Neural crest cell (in vitro differentiated cells): ENCODE data around the gene PAPPA2. TPM values are rescaled to one million over a fixed set of nuclear protein-coding genes. Genes with fewer than 3 reads are reported as not detected.

ENCODE experiments used
- DNase-seq: peaks from one replicate; pipeline ENCODE4 v3.0.0; 2021; ENCODE audit warnings: low read depth, mixed read lengths, low spot score
- H3K27ac Mint-ChIP-seq: one replicate; pipeline ENCODE4 v1.8.0; 2021; ENCODE audit warnings: mild to moderate bottlenecking, mixed read lengths; ENCODE audit not compliant: unreplicated experiment
- H3K27me3 Mint-ChIP-seq: 2 replicates; pipeline ENCODE4 v1.8.0; 2021; ENCODE audit warnings: low read depth, mild to moderate bottlenecking, mixed read lengths
- H3K36me3 Mint-ChIP-seq: 2 replicates; pipeline ENCODE4 v1.8.0; 2021; ENCODE audit warnings: low read depth, mild to moderate bottlenecking, mixed read lengths
- H3K4me1 Mint-ChIP-seq: 2 replicates; pipeline ENCODE4 v1.8.0; 2021; ENCODE audit warnings: mixed read lengths
- H3K4me3 Mint-ChIP-seq: one replicate; pipeline ENCODE4 v1.8.0; 2021; ENCODE audit warnings: mild to moderate bottlenecking, mixed read lengths
- H3K9me3 Mint-ChIP-seq: 2 replicates; pipeline ENCODE4 v1.8.0; 2021; ENCODE audit warnings: mixed read lengths
- total RNA-seq: library from RNA; stranded (reverse); gene quantifications from 2 replicates; pipeline ENCODE4 v1.2.1, GENCODE V29; 2021
- TF ChIP-seq, protein P1 (sequence below): fragments of 200-600 bp; sonication (generic); conservative IDR thresholded peaks from 2 replicates; pipeline ENCODE4 v1.5.0; 2021; ENCODE audit warnings: antibody characterized with exemption, mild to moderate bottlenecking

Gene PAPPA2
- total RNA-seq, 1 donor from 2014 or later: 0.79 TPM

DNA sequence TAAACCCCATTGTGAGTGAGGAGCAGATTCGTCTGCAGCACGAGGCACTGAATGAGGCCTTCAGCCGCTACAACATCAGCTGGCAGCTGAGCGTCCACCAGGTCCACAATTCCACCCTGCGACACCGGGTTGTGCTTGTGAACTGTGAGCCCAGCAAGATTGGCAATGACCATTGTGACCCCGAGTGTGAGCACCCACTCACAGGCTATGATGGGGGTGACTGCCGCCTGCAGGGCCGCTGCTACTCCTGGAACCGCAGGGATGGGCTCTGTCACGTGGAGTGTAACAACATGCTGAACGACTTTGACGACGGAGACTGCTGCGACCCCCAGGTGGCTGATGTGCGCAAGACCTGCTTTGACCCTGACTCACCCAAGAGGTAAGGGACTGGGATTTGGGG is 132.2 kb downstream of the PAPPA2 start:
- H3K27me3 Mint-ChIP-seq: peaks cover 3% of the 10 kb centered on the region
- H3K4me3 Mint-ChIP-seq: no peak overlapping the region
- no peak for DNase-seq
- H3K4me1 Mint-ChIP-seq: no peaks in the 10 kb centered on the region
- H3K36me3 Mint-ChIP-seq: no peaks in the 10 kb centered on the region
- H3K9me3 Mint-ChIP-seq: peaks cover 2% of the 10 kb centered on the region
- no peak overlapping the region for H3K27ac Mint-ChIP-seq
- TF ChIP-seq, protein P1, sequence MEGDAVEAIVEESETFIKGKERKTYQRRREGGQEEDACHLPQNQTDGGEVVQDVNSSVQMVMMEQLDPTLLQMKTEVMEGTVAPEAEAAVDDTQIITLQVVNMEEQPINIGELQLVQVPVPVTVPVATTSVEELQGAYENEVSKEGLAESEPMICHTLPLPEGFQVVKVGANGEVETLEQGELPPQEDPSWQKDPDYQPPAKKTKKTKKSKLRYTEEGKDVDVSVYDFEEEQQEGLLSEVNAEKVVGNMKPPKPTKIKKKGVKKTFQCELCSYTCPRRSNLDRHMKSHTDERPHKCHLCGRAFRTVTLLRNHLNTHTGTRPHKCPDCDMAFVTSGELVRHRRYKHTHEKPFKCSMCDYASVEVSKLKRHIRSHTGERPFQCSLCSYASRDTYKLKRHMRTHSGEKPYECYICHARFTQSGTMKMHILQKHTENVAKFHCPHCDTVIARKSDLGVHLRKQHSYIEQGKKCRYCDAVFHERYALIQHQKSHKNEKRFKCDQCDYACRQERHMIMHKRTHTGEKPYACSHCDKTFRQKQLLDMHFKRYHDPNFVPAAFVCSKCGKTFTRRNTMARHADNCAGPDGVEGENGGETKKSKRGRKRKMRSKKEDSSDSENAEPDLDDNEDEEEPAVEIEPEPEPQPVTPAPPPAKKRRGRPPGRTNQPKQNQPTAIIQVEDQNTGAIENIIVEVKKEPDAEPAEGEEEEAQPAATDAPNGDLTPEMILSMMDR: no peak

- no peaks in the 10 kb centered on the region for H3K4me1 Mint-ChIP-seq
These were observed 138.4 kb downstream of the PAPPA2 start for GRCh38 chr1:176601348-176601747.

DNA sequence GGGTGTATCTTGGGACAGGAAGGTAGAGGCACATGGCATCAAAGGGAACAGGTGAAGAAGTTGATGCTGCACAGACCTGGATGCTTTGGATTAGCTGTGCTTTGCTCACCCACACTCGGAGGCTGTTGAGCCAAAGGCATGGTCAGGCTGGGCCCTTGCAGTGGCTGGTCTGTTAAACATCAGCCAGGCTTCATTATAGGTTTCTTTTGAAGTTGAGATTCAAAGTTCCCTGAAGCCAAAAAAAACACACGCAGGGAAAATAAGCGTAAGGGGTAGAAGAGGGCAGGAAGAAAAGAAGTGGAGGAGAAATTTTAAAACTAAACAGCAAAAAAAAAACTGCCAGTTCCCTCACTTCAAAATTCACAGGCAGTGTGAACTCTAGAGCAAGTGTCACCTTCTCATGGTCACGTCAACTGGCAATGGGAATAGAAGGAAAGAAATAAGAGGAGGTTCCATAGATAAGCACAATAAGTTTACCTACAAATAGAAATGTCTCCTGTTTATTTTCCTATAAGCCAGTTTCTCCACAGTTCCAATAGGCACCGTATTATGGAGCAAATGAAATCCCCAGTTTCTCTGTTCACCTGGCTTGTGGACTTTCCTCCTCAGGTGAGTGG is 139.5 kb downstream of the PAPPA2 start:
- TF ChIP-seq, protein P1: no peak
- Mint-ChIP-seq H3K27ac (no peak overlapping the region), H3K4me3 (no peak overlapping the region), H3K4me1 (no peaks in the 10 kb centered on the region), H3K36me3 (no peaks in the 10 kb centered on the region), H3K27me3 (no peaks in the 10 kb centered on the region), H3K9me3 (peaks cover 3% of the 10 kb centered on the region)
- DNase-seq: no peak

More at GRCh38 chr1:176601348-176601747, 138.4 kb downstream of the PAPPA2 start:
- no peaks in the 10 kb centered on the region for H3K36me3 Mint-ChIP-seq
- no peaks in the 10 kb centered on the region for H3K27me3 Mint-ChIP-seq
- no peak for DNase-seq
- TF ChIP-seq, protein P1: no peak
- no peak overlapping the region for H3K27ac Mint-ChIP-seq
- H3K9me3 Mint-ChIP-seq: peaks cover 3% of the 10 kb centered on the region
- no peak overlapping the region for H3K4me3 Mint-ChIP-seq

DNA sequence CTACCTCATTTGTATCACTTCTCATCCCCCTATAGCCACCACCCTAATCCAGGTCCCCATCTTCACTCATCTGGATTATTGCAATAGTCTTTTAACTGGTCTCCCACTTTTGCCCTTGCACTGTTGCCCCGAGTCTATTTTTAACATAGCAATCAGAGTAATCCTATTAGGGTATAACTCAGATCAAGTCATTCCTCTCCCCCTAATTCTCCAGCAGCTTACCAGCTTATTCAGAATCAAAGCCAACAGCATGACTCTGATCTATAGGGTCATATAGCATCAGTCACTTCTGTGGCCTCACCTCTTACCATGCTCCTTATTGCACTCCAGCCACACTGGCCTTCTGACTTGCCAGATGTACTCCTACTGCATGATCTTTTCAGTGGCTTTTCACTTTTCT is 140.7 kb downstream of the PAPPA2 start:
- Mint-ChIP-seq H3K4me1 (no peaks in the 10 kb centered on the region), H3K4me3 (no peak overlapping the region), H3K36me3 (no peaks in the 10 kb centered on the region), H3K27me3 (no peaks in the 10 kb centered on the region), H3K9me3 (peaks cover 3% of the 10 kb centered on the region), H3K27ac (no peak overlapping the region)
- DNase-seq: no peak
- TF ChIP-seq, protein P1: no peak

- no peak overlapping the region for H3K27ac Mint-ChIP-seq
- no peak overlapping the region for H3K4me3 Mint-ChIP-seq
- H3K27me3 Mint-ChIP-seq: no peaks in the 10 kb centered on the region
- no peaks in the 10 kb centered on the region for H3K36me3 Mint-ChIP-seq
- DNase-seq: no peak
- H3K9me3 Mint-ChIP-seq: peaks cover 3% of the 10 kb centered on the region
- TF ChIP-seq, protein P1: no peak
- no peaks in the 10 kb centered on the region for H3K4me1 Mint-ChIP-seq
These were observed 141.5 kb downstream of the PAPPA2 start for GRCh38 chr1:176604461-176604860.
